ENCODE measurements around the gene PSEN1. TPM values are rescaled to one million over a fixed set of nuclear protein-coding genes. Genes with fewer than 3 reads are reported as not detected.

PSEN1 gene
- total RNA-seq, 2 donors from 2014 or later, result 100 to 132 TPM

DNA sequence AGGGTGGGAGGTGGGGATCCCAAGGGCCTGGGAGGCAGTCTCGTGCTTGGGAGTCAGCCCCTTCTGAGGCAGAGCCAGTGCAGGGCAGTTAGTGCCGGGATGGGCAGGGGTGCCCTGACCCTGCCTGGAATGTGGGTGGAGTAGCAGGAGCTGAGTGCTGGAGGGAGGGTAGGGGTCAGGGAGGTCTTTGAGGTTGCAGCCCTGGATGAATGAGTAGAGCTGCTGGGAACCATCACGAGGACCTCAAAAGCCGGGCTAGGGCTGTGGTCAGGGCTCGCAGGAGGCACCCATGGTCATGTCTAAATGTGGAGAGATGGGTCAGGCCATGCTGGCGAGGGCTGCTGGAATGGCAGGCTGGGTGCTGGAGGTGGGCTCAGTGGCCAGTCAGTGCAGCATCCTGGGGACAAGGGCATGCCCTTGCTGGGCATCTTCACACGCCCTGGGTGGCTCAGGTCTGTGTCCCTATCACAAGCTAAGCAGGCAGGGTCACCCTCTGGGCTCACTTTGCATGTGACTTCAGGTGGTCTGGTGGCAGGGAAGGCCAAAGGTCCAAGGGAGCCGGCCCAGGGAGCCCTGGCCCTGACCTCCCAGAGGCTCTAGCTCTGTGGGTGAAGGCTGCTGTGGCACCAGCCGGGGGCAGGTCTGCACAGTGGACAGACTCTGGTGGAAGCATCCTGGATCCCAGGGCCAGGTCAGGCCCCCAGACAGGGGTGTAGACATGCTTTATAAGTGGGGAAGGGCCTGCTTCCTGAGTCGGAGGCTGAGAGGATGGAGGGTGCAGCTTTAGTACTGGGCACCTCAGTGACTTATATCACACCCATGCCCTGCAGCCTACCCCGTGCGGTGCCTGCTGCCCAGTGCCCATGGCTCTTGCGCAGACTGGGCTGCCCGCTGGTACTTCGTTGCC lies 125.5 kb downstream of the PSEN1 start:
- intact Hi-C loops (cut with DNase I, micrococcal nuclease), result no loop called here
- DNase-seq, result no peak
- ATAC-seq, result no peak

DNA sequence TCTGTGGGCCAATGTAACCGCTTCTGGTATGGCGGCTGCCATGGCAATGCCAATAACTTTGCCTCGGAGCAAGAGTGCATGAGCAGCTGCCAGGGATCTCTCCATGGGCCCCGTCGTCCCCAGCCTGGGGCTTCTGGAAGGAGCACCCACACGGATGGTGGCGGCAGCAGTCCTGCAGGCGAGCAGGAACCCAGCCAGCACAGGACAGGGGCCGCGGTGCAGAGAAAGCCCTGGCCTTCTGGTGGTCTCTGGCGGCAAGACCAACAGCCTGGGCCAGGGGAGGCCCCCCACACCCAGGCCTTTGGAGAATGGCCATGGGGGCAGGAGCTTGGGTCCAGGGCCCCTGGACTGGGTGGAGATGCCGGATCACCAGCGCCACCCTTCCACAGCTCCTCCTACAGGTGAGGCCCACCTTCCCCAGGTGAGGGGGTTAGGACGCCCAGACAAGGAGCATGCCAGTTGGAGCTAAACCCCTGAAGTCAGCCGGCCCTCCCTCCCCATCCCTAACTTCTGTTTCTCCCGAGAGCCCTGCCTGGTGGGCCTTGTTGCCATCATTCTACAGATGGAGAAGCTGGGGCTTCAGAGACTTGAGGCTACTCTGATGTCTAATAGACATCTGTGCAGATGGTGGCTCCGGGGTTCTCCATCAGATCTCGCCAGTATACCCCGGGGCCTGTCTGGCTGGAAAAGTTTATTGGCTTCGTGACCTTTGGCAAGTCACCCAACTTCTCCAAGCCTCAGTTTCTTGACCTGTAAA lies 126.3 kb downstream of the PSEN1 start:
- intact Hi-C loops (cut with DNase I, micrococcal nuclease), result no loop called here
- DNase-seq (no peak), ATAC-seq (no peak)

DNA sequence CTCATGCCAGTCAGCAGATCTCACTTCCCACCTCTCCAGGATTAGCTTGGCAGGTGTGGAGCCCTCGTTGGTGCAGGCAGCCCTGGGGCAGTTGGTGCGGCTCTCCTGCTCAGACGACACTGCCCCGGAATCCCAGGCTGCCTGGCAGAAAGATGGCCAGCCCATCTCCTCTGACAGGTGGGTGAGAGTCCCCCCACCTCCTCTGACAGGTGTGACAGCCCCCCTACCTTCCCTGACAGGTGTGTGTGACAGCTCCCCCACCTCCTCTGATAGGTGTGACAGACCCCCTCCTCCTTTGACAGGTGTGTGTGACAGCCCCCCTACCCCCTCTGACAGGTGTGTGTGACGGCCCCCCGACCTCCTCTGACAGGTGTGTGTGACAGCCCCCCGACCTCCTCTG lies 127.3 kb downstream of the PSEN1 start:
- intact Hi-C loops (cut with DNase I, micrococcal nuclease), result no loop called here
- no peak for ATAC-seq
- DNase-seq, result no peak

DNA sequence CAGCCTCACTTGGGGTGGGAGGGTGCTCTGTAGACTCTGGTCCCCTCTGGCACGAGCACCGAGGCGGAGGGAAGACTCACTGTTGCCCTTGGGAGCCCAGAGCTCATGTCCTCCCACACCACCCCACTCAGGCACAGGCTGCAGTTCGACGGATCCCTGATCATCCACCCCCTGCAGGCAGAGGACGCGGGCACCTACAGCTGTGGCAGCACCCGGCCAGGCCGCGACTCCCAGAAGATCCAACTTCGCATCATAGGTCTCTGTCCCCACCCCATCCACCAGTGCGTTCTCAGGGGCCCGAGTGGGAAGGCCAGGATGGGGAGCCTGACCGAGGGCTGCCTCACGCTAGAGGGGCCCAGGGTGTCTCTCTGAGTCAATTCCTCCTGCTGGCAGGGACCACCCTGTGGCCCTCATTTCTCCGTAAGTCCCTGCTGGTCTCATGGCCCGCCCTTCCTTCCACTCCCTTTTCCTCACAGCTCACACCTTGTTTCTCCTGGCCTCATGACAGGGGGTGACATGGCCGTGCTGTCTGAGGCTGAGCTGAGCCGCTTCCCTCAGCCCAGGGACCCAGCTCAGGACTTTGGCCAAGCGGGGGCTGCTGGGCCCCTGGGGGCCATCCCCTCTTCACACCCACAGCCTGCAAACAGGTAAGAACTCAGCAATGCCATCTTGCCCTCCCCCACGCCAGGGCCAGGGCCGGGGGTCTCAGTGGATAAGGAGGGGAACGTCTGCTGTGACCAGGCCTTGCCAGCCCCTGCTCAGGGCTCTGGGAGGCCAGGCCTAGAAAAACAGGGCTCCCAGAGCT lies 128.0 kb downstream of the PSEN1 start:
- intact Hi-C loops (cut with DNase I, micrococcal nuclease), result no loop called here
- ATAC-seq, result peak; percentile 15
- DNase-seq, result no peak

DNA sequence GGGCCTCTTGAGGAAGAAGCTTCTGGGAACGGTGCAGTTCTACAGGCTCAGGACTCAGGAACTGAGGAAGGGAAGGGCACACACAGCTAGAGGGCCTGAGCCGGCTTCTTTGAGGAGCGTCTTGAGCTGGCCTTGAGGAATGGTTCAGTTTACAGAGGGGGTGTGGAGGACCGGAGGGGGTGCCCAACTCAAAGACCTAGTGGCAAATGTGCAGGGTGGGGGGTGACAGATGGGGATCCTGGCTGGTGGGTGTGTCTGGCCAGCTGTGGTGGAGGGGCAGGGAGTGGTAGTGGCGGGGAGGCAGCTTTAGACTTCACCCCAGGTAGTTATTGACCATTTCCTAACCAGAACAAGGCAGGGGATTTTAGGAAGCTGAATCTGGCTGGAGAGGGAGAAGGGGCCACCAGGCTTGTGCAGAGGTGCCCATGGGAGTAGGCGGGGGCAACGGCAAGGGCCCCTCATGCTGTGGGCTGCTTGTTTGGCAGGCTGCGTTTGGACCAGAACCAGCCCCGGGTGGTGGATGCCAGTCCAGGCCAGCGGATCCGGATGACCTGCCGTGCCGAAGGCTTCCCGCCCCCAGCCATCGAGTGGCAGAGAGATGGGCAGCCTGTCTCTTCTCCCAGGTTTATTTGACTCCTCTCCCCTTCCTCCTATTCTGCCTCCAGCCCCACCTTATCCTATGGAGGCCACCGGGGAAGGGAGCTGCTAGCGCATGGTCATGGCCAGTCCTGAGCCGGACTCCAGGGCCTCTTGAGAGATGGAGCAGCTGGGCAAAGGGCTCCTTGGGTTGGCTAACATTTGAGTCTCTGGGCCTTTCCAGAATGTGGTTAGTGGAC lies 128.8 kb downstream of the PSEN1 start:
- ATAC-seq, result peak; percentile 37
- no peak for DNase-seq
- intact Hi-C loops (cut with DNase I, micrococcal nuclease), result no loop called here

DNA sequence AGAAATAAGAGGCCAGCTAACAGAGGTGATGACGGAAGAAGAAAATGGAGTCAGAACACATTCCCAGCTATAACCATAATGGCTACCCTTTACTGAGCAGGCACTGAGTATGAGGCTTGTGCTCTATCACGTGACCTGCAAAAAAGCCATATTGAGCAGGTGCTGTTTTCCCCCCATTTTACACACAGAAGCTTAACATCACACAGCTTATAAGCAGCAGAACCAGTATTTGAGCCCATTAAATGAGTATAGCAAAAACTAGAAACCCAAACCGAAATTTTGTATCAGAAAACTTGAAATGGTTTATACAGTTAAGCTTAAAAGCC lies 129.4 kb downstream of the PSEN1 start:
- no peak for DNase-seq

DNA sequence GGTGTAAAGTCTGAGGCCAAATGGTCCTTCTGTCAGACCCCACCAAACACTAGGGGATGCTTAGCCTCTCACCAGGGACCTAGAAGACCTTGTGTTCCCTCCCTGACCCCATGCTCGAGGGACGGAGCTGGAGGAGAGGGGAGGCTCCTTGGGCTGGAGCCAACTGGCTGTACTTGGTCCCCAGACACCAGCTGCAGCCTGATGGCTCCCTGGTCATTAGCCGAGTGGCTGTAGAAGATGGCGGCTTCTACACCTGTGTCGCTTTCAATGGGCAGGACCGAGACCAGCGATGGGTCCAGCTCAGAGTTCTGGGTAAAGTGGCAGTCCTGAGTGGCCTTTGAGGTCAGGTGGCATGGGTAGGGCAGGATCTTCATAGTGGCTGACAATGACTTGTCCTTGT lies 130.0 kb downstream of the PSEN1 start:
- no peak for DNase-seq
- intact Hi-C loops (cut with DNase I, micrococcal nuclease), result no loop called here
- no peak for ATAC-seq

More for the DNA sequence above, 129.4 kb downstream of the PSEN1 start:
- intact Hi-C loops (cut with DNase I, micrococcal nuclease), result no loop called here
- no peak for ATAC-seq

DNA sequence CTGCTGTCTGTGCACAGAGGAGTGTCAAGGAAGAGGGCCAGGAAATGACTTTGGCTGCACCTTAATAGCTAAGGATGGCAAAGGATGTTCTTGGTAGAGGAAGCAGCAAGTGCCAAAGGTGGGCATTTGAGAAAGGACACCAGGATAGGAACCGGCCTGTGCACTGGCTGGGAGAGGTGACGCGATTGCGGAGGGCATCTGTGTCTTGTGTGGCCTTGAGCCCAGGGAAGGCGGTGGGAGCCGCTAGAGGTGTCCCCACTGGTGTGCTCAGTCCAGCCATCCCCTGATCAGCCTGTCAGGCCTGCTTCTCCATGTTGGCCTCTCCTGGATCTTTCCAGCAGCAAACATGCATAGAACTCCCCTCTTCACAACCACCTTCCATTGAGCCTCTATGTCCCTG lies 131.2 kb downstream of the PSEN1 start:
- intact Hi-C loops (cut with DNase I, micrococcal nuclease), result no loop called here
- ATAC-seq, result no peak
- no peak for DNase-seq

DNA sequence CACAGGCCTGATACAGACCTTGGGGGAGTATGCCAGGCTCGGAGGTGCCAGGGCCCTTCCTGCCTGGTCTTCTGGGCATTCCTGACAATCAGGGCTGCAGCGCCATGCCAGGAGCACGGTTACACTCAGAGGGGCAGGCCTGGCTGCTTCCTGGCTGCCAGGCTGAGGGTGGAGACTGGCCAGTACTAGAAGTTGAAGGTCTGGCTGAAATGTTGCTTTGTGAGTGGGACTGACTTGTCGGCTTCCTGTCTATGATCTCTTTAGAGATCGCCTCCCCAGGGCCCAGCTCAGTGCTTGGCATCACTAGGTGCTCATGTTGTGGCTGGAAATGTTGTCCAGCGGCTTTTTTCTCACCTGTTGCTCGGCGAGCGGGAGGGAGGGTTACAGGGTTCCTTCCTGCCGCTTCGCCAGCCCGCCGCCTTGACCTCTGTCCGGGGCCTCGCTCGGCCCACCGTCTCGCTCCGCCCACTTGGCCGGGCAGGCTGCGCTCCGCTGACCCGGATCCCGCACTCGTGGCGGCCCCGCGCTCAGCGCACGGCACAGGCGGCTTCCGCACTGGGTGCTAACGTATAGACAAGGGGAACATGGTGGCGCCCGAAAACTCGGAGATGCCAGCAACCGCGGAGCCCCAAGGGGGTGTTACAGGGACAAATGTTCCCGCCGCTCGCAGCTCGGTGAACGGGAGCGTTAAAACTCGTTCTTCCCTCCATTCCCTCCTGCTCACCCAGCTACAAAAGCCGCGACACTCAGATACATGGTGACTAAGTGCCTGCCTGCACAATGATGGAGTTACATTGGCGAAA lies 133.6 kb downstream of the PSEN1 start:
- intact Hi-C loops (cut with DNase I, micrococcal nuclease), result no loop called here
- ATAC-seq (peak; percentile 44), DNase-seq (peak in 1 of 2 donors; percentile 53)

DNA sequence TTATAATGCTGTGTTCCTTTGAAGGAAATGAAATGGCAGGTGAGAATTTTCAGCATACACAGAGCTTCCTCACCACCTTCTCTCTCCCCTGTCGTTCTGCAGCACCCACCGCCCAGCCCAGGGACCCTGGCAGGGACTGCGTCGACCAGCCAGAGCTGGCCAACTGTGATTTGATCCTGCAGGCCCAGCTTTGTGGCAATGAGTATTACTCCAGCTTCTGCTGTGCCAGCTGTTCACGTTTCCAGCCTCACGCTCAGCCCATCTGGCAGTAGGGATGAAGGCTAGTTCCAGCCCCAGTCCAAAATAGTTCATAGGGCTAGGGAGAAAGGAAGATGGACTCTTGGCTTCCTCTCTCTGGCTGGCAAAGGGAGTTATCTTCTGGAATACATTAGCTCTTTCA lies 136.1 kb downstream of the PSEN1 start:
- DNase-seq (no peak), ATAC-seq (no peak)
- intact Hi-C loops (cut with DNase I, micrococcal nuclease), result no loop called here

Other genes starting within 250 kb of the PSEN1 start
- 10 to 100 TPM in 1 of 2 donors, 1 to 10 TPM in 1; 9.7 to 11.2 TPM for gene DPF3, start 242.4 kb upstream of the PSEN1 start, total RNA-seq
- gene DCAF4, start 210.0 kb upstream of the PSEN1 start, total RNA-seq, result 10 to 100 TPM; 19.6 to 21.4 TPM
- 10 to 100 TPM; 13.4 to 19.9 TPM for gene ZFYVE1, start 109.4 kb upstream of the PSEN1 start, total RNA-seq
- gene RBM25, start 78.0 kb upstream of the PSEN1 start, total RNA-seq, result 10 to 100 TPM; 50.6 to 65.8 TPM
- 1 to 10 TPM; 2.8 to 8.3 TPM for gene PAPLN, start 101.0 kb downstream of the PSEN1 start, total RNA-seq